Astrocyte of the cerebellum (primary cell): Measurements from ENCODE around the gene CSTF3.

ENCODE experiments used
- DNase-seq: peaks from one replicate; pipeline ENCODE4 v3.0.0-alpha.2; 2011; ENCODE audit warnings: low read depth
- H3K4me3 ChIP-seq: 2 replicates; pipeline ENCODE4 v1.5.1; 2011; ENCODE audit warnings: mild to moderate bottlenecking, low read depth, low read length, moderate library complexity
- CTCF ChIP-seq: IDR thresholded peaks from 2 replicates; pipeline ENCODE4 v1.5.1; 2012; ENCODE audit warnings: low read length, low read depth, moderate library complexity, mild to moderate bottlenecking; ENCODE audit errors: missing control alignments
- in situ Hi-C: cut with HindIII; loops from 2 replicates; pipeline ENCODE4 v1.10.0; 2017; ENCODE audit warnings: low sequenced_read_pairs

The CSTF3 gene

GRCh38 chr11:33045551-33046255 is 115.6 kb downstream of the CSTF3 start:
- in situ Hi-C loops, result no loop called here
- no peak for DNase-seq
- TF ChIP-seq CTCF, result no peak

DNA sequence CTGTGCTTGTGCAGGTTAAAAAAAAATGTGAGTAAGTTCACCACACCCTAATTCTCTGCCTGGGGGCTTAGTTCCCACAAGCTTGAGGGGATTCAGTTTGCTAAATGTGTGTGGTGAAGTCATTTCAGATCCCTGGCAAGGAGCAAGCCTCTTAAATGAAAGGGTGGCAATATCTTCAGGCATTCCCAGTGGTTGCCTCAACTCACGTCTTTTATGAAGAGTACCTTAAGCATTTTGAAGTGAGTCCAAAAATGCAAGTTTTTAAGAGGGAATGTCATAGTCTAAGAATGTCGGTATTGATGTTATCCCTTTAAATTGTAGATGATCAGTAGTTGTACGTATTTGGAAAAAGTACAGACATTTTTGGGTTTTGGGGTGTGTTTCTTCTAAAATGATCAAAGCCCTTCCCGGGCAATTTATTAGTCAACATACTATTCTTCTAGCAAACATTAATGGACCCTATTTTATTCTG is 117.0 kb downstream of the CSTF3 start:
- DNase-seq, result peak; percentile 22
- H3K4me3 ChIP-seq, result no peak overlapping the region
- TF ChIP-seq CTCF, result no peak
- in situ Hi-C loops, result no loop called here

More at GRCh38 chr11:33045551-33046255, 115.6 kb downstream of the CSTF3 start:
- H3K4me3 ChIP-seq, result no peak overlapping the region

DNA sequence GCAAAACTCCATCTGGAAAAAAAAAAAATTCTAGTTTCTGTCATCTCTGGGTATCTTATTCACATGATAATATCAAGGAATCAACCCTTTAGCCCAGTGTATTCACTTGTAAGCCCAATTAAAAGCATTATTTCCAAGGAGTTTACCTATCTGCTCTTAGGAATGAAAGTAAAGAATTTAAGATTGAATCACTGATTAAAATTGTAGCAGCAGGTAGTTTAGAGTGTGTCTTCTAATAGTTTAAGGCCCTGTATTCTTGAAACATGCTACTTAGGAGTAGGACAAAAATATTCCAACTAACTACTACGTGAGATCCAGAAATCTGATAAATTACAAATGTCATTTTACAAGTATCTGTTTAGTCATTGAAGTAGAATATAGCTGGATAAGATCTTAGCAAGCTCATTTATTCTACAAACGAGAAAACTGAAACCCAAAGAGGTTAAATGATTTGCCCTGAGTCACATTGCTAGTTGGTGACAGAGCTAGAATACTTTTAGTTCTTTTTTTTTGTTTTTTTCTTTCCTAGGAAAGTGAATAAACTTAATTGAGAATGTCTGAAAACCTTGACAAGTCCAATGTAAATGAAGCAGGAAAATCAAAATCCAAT is 118.0 kb downstream of the CSTF3 start:
- in situ Hi-C loops, result no loop called here
- no peak for TF ChIP-seq CTCF
- DNase-seq, result no peak
- H3K4me3 ChIP-seq, result no peak overlapping the region

- in situ Hi-C loops, result no loop called here
- no peak for TF ChIP-seq CTCF
- H3K4me3 ChIP-seq, result peak overlapping the region; percentile 86
- no peak for DNase-seq
Observed at GRCh38 chr11:33040862-33041453, 120.3 kb downstream of the CSTF3 start.

GRCh38 chr11:33040033-33040861 is 121.0 kb downstream of the CSTF3 start:
- no peak for DNase-seq
- TF ChIP-seq CTCF, result no peak
- in situ Hi-C loops, result no loop called here
- H3K4me3 ChIP-seq, result peak overlapping the region; percentile 86
